ENCODE results near the gene SEMA4G.
"Not testable (repeated sequence)": the region's sequence is repeated elsewhere in the genome, so short reads cannot be mapped to it uniquely, and the experiment has no call there.

The SEMA4G gene

DNA sequence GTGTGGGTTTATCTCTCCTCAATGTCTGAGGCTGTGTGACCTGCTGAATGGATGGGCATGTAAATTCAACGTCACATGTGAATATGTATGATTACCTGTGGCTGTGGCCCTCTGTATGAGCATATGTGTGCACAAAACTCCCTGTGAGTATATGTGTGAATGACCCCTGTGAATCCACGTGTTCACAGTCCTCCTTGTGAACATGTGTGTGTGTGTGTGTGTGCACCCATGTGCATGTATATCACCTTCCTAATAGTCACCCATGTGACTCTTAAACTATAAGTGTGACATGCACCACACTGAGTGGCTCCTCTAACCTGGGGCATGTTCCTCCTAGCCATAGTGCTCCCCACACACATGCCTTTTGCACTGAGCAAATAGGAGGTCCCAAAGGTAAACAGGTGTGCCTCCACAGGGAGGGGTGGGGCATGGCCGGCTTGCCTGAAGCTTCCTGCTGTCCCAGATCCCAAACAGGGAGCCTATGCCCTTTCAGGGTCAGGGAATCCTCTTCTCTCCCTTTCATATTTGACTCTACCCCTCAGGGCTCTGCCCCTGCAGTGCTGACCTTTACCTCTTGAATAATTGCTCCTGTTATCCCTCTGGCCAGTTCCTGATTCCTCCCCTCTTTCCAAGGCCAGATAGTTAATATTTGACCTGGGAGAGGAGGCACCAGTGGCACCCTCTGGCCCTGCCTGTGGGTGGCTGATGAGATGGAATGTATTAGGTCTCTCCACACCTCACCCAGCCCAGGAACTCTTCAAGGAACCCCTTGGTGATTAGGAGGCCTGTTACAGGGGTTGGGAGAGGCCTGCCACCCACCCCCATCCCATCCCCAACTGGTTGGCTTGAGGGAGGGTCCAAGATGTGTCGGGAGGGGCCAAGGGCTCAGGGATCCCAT lies 1.9 kb downstream of the SEMA4G start:
- no peak for DNase-seq

DNA sequence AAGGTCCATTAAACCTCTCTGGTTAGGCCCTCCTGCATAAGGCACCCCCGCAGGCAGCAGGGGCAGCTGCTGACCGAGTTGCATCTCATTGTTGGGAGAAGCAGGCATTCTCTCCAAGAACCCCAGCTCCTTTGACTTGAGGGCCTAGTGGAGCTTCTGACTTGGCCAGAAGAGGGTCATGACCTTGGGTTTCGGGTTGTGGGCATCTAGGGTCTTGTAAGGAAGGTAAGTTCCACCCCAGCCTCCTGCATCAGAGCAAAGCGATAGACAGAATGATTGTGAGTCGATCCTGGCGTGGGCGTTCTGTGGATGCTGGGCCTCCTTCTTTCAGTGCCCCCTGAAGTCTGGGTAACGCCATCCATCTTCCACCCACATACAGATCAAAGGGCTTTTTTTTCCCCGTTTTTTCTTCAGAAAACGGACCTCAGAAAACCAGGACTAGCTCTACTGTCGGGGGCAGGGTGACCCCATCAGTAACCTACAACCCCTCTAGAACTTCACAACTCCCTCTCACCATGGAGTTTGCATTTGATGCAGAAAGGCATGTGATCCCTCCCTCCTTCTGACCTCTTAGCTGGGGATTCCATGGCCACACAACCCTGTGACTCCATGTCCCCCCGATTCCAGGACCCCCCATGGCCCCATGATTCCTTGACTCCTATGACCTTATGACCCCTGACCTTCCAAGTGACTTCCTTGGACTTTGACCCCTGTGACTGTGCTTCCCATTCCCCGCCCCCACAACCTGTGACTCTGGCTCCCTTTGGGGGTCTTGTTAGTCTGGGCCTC lies 3.0 kb downstream of the SEMA4G start:
- DNase-seq = no peak

DNA sequence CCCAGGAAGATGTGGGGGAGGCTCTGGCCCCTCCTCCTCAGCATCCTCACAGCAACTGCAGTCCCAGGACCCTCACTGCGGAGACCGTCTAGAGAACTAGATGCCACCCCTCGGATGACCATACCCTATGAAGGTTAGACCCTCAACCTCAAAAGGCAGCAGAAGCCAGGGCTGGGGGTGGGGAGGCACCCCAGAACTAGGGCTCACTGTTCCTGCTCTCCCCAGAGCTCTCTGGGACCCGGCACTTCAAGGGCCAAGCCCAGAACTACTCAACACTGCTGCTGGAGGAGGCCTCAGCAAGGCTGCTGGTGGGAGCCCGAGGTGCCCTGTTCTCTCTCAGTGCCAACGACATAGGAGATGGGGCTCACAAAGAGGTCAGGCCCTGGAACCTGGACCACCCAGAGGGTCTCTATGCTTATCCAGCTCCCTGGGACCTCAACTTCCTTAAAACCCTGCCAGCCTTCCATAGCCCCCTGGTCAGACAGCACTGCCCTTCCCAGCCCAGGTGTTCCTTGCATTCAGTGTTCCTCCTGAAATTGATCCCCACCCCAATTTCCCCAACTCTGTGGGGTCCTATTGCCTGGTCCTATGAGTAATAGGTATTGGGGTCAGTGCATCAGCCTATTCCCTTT lies 3.7 kb downstream of the SEMA4G start:
- DNase-seq = no peak

DNA sequence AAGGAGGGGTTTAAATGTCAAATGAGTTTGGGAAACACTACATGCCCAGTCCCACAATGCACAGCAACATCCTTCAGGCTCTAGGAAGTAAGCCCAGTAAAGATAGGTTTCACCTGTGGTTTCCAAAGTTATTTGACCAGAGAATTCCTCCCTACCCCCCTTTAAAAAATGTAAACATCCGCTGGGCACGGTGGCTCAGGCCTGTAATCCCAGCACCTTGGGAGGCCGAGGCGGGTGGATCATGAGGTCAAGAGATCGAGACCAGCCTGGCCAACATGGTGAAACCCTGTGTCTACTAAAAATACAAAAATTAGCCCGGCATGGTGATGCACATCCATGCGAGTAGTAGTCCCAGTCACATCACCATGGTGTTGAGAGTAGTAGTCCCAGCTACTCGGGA lies 6.1 kb downstream of the SEMA4G start:
- not testable (repeated sequence) for DNase-seq

DNA sequence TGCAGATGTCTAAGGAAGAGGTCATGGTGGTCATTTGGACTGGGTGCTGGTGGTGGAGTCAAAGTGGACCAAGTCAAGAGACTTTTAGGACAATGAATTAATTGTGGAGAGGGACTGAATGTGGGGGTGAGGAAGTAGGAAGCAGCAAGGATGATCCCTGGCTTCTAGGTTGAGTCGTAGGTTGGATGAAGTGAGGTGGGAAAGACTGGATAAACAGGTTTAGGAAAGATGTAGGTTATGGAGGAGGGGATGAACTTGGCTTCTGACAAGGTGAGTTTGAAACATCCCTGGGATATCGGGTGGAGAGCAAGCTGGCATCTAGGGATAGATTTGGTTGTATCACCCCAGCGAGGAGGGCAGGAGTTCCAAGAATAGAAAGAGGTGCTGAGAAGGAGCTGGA lies 7.6 kb downstream of the SEMA4G start:
- no peak for DNase-seq

DNA sequence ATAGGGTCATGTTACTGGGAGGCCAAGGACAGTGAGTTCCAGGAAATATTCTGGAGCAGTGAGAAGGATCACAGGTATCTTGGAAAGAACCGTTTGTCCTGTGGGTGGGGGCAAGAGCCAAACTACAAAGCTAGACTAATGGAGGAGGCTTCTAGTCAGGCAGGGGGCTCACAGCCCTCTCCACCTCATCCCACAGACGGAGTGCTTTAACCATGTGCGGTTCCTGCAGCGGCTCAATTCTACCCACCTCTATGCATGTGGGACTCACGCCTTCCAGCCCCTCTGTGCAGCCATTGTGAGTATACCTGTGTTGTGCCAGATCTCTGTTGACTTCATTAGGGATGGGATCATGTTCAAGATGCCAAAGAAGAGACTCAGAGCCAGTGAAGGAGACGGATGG lies 8.1 kb downstream of the SEMA4G start:
- no peak for DNase-seq

DNA sequence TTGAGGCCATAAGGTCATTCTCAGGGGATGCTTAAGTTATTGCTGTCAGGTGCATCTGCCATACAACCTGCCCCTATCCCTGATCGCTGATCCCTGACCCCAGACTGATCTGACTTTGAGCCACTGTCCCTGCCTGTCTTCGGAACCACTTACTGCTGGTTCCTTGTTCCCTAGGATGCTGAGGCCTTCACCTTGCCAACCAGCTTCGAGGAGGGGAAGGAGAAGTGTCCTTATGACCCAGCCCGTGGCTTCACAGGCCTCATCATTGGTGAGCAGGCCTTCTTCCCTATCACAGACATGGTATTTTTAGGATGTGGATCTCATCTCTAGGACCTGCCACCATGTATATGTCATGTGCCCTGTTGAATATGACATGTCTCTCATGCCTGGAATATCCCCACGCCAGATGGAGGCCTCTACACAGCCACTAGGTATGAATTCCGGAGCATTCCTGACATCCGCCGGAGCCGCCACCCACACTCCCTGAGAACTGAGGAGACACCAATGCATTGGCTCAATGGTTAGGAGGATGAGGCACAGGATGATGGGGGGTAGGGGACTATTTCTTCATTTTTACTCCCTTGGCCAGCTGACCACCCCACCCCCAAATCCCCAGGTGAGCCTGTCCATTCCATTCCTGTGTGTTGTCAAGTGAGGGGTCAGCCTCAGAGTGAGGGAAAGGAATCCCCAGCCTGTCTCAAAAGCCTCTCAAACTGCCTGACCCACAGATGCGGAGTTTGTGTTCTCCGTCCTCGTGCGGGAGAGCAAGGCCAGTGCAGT lies 9.0 kb downstream of the SEMA4G start:
- DNase-seq = no peak

DNA sequence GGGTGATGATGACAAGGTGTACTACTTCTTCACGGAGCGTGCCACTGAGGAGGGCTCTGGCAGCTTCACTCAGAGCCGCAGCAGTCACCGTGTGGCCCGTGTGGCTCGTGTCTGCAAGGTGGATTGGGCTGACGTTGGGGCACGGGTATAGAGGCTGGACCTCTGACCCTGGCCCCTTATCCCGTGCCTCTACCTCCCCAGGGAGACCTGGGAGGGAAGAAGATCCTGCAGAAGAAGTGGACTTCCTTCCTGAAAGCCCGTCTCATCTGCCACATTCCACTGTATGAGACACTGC lies 9.5 kb downstream of the SEMA4G start:
- DNase-seq = no peak

DNA sequence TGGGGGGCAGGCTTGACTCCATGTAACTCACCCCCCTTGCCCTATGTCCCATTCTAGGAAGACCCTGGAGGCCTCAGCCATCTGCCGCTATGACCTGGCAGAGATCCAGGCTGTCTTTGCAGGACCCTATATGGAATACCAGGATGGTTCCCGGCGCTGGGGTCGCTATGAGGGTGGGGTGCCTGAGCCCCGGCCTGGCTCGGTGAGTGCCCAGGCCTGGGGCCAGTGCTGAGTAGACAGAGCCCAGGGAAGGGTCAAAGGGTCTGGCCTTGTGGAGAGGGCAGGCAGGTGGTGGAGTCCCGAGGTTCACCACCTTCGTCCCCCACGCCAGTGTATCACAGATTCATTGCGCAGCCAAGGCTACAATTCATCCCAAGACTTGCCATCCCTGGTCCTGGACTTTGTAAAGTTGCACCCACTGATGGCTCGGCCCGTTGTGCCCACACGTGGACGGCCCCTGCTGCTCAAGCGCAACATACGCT lies 10.5 kb downstream of the SEMA4G start:
- DNase-seq = no peak

DNA sequence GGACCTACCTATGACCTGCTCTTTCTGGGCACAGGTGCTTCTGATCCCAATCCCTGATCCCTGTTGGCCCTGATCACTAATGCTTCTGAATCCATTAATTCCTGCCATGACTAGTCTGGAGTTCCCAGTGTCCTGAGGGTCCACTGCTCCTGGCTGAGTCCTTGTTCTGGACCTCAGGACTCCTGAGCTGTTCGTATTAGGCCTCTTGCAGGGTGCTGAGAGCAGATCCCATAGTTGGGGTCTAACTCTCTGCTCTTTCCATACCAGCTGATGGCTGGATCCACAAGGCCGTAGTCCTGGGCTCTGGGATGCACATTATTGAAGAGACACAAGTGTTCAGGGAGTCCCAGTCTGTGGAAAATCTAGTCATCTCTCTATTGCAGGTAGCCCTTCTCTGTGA lies 11.0 kb downstream of the SEMA4G start:
- no peak for DNase-seq

DNA sequence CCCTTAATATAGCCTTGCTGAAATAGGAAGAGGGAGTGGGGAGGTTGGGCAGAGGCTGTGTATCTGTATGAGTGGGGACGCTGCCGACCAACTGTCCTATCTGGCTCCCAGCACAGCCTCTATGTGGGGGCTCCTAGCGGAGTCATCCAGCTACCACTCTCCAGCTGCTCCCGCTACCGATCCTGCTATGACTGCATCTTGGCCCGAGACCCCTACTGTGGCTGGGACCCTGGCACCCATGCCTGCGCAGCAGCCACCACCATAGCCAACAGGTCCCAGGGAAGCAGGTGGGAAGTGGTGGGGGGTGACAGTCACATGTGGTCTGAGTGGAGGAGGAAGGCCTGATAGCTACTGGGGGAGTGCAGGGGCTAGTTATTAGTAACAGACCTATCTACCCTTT lies 11.4 kb downstream of the SEMA4G start:
- DNase-seq = no peak

DNA sequence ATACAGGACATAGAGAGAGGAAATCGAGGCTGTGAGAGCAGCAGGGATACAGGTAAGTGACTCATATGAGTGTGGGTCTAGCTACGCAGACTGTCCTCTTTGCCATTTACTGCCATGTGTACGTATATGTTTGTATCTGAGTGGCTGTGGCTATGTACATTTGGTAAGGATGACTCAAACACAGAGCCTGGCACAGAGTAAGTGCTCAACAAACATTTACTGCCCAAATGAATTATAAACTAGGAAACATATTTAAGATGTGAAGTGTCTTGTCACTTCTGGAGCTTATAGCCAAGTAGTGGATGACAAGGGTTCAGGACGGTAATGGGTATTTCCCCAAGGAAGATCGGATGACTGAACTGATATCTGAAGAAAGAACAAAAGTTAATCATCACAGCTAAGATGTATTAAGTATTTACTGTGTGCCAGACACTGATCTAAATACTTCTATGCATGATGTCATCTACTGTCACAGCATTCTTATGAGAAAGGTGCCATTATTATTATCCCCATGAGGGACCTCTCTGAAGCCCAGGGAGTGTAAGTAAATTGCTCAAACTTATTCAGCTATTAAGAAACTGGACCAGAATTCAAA lies 12.0 kb downstream of the SEMA4G start:
- no peak for DNase-seq

DNA sequence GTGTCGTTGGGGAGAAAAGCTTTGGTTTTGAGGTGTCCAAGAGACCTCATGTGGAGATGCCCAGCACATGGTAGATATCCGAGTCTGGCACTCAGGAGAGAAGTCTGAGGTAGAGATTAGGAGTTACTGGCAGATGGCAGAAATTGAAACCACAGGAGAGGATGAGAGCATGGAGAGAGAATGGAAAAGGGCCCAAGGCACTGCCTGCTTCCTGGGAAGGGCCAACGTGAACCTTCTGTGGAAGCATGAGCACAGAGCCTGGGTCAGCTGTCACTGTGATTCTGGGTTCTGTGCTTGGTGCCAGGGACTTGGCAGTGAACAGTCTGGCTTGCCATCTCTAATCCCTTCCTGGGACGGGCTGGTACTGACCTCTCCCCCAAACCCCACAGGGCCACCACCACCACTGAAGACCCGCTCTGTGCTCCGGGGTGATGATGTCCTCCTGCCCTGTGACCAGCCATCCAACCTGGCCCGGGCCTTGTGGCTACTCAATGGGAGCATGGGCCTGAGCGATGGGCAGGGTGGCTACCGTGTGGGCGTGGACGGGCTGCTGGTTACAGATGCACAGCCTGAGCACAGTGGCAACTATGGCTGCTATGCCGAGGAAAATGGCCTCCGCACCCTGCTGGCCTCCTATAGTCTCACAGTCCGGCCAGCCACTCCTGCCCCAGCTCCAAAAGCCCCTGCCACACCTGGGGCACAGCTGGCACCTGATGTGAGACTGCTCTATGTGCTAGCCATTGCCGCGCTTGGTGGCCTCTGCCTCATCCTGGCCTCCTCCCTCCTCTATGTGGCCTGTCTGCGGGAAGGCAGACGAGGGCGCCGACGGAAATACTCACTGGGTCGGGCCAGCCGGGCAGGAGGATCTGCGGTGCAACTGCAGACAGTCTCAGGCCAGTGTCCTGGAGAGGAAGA lies 13.9 kb downstream of the SEMA4G start:
- DNase-seq = no peak

DNA sequence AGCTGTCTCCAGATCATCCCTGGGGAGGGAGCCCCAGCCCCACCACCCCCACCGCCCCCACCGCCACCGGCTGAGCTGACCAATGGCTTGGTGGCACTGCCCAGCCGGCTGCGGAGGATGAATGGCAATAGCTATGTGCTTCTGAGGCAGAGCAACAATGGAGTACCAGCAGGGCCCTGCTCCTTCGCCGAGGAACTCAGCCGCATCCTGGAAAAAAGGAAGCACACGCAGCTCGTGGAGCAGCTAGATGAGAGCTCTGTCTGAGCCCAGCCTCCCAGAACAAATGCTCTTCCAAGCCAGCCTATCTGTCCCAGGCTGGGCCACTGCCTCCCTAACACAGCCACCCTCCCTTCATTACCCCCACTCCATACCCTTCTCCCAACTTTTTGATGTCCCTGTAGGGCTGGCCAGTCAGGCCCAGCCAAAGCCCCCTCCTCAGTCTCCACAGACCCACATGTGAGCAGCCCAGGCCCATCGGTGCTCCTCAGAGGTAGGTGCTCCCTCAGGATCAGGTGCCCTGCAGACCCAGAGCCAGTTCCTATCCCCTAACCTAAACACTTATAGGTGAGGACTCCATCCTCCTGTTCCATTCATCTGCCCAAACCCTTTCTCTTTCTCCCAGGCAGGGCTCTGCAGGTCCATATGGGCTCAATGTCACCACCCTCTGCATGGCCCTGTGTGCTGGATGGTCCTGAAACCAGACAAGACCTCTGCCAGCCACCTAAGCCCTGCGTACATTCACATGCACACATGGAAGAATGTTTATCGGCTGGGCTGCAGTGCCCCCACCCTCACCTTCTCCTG lies 14.8 kb downstream of the SEMA4G start:
- no peak for DNase-seq

DNA sequence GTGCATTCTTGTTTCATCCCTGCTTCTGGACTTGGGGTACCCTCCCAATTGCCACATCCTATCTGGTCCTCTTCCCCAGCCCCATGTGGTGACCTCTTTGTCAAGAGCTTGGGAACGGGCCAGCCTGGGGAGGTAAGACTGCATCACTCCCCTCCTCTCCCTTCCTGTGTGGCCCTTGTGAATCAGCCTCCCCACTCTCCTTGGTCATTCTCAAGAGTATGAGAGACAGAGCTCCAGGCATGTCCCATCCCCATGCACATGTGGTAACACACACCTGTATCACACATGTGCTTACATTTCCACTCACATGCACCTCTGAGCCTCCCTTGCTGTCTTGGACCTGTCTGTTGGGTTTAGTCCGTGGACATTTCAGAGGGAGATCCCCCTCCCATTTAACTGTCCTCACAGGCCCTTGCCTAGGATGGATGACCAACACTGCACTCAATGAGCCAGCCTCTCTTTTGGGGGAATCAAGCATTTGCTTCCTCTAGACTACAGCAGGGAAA lies 15.4 kb downstream of the SEMA4G start:
- no peak for DNase-seq

DNA sequence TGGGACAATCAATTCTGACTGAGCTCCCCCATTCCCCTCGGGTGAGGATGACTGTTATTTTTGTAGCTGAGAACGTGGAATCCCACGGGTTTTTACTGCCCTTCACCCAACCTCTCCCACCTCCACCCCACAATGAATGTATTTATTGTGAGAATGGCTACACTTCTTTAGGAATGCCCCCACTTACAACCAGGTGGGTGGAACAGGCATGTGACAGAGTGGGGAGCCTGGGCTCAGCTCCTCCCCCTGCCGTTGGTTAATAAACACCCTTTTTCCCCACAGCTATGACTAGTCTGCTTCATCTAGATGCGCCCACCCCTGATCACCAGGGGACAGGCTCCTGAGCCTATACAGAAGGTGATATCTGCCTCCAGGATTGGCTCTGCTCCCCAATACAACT lies 16.0 kb downstream of the SEMA4G start:
- no peak for DNase-seq

DNA sequence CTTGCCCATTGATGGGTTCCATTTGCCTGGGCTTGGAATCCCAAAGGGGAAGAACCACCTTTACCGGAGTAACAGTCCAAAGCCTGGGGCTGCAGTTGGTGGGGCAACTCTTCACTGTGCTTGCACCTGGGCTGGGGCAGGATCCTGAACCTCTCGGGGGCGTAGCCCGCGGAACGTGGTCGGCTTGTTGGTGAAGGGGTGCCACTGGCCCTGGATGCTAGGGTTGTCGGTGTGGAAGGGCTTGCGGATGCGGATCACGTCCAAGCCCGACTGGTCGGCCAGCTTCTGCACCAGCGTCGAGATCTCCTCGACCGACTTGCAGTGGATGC lies 17.3 kb downstream of the SEMA4G start:
- DNase-seq = no peak

DNA sequence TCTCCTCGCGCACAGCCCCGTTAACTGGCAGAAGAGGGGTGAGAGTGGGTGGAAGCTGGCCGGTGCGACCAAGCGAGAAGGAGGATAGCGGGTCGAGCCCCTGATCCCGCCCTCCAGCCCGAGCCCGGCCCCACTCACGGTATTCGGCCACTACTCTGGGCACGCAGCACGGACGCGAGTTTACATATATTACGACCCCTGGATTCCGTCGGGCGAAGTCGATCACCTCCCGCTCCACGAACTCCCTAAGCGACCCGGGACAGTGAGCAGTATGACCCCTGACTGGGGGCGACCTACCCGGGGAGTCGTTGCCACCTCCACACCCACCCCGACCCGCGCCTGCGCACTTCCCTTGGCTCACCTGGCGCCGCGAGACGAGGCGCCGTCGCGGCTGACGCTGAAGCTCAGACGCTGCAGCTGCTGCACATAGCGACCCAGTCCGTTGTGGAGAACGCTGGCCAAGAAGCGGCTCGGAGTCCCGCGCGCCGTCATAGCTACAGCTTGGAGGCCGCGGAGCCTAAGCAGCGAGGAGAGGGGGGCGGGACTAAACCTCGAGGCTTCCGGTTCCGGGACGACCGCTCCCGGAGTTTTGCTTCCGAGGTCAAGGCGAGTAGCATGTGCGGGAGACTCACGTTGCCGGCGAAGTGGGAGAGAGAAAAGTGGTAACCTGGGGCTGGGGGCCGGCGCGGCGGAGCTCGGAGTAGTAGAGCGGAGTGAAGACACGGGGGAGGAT lies 17.8 kb downstream of the SEMA4G start, which contains the start of the genes MRPL43 and TWNK:
MRPL43 (minus strand) TSS at position 546 of the 733 bp plus-strand sequence; CDS start at position 492, 54 bp downstream.
TWNK (plus strand) TSS at position 592 of the 733 bp plus-strand sequence. CDS start 668 bp downstream, outside the sequence.
- DNase-seq = peak; percentile 62

DNA sequence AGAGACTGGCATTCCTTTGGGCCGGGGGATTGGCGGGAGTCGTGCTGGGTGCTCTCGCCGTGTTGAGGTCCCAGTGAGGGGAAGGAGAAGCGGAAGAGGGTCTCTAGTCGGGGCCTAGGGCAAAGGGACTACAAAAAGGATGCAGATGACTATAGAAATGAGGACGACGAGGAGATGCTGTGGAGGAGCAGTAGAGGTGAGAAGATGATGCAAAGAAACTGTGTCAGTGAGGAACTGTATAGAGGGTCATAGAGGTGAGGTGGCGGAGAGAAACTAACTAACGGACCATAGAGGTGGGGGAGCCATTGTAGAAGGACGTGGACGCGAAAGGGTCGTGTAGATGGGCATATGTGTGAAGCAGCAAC lies 18.4 kb downstream of the SEMA4G start:
- no peak for DNase-seq

DNA sequence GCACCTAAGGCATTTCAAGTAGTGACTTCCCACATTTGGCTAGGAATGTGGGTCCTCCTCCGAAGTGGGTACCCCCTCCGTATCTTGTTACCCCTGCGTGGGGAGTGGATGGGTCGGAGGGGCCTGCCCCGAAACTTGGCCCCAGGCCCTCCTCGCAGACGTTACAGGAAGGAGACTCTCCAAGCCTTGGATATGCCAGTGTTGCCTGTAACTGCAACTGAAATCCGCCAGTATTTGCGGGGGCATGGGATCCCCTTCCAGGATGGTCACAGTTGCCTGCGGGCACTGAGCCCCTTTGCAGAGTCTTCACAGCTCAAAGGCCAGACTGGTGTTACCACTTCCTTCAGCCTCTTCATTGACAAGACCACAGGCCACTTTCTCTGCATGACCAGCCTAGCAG lies 18.9 kb downstream of the SEMA4G start:
- DNase-seq = no peak
